Large intestine (tissue), 3 donors: ENCODE results near the gene TC2N. TPM values are rescaled to one million over a fixed set of nuclear protein-coding genes. Genes with fewer than 3 reads are reported as not detected.

Source experiments
- DNase-seq, 2 donors: peaks; one replicate each; pipeline versions ENCODE4 v3.0.0 to v3.0.0-alpha.2; 2013
- H3K27ac ChIP-seq: one replicate; pipeline ENCODE4 v1.5.1; 2013; ENCODE audit warnings: low read length
- H3K27me3 ChIP-seq: 2 replicates; pipeline ENCODE4 v1.6.1; 2013; ENCODE audit warnings: low read length; ENCODE audit not compliant: control insufficient read depth, insufficient read depth
- H3K36me3 ChIP-seq: 2 replicates; pipeline ENCODE4 v1.6.1; 2013; ENCODE audit warnings: low read length; ENCODE audit not compliant: control insufficient read depth, insufficient read depth
- H3K4me1 ChIP-seq: one replicate; pipeline ENCODE4 v1.6.1; 2013; ENCODE audit warnings: low read length; ENCODE audit not compliant: control insufficient read depth, insufficient read depth
- H3K4me3 ChIP-seq: one replicate; pipeline ENCODE4 v1.5.1; 2013; ENCODE audit warnings: low read length
- H3K9me3 ChIP-seq: one replicate; pipeline ENCODE4 v1.6.1; 2013; ENCODE audit warnings: mild to moderate bottlenecking, low read depth, low read length, moderate library complexity; ENCODE audit not compliant: control insufficient read depth
- WGBS: methylation state at CpG from one replicate; pipeline ENCODE4 v1.1.5; 2013; ENCODE audit warnings: low lambda C conversion rate; ENCODE audit not compliant: insufficient coverage; 5-methylcytosine and 5-hydroxymethylcytosine counted together
- polyA plus RNA-seq: library from polyadenylated mRNA; unstranded; fragments of 120-200 nt; gene quantifications from one replicate; pipeline ENCODE4 v1.2.1, GENCODE V29; 2013

TC2N gene
- polyA plus RNA-seq, 1 donor = 24.6 TPM

GRCh38 chr14:91882369-91882768 is 15.0 kb upstream of the TC2N start:
- H3K9me3 ChIP-seq = no peaks in the 10 kb centered on the region
- no peak overlapping the region for H3K4me3 ChIP-seq
- no peak overlapping the region for H3K27ac ChIP-seq
- H3K27me3 ChIP-seq = no peaks in the 10 kb centered on the region
- DNase-seq = no peak
- no peaks in the 10 kb centered on the region for H3K4me1 ChIP-seq
- peaks cover 21% of the 10 kb centered on the region for H3K36me3 ChIP-seq
- no CpG with 5 or more reads among the region's 5 CpGs for WGBS

- no peak overlapping the region for H3K27ac ChIP-seq
- H3K4me3 ChIP-seq = no peak overlapping the region
- H3K36me3 ChIP-seq = peaks cover 25% of the 10 kb centered on the region
- no peaks in the 10 kb centered on the region for H3K9me3 ChIP-seq
- peaks cover 9% of the 10 kb centered on the region for H3K4me1 ChIP-seq
- DNase-seq = no peak
- no peaks in the 10 kb centered on the region for H3K27me3 ChIP-seq
- no CpG with 5 or more reads among the region's 6 CpGs for WGBS
Observed at GRCh38 chr14:91879196-91879595, 11.9 kb upstream of the TC2N start.

DNA sequence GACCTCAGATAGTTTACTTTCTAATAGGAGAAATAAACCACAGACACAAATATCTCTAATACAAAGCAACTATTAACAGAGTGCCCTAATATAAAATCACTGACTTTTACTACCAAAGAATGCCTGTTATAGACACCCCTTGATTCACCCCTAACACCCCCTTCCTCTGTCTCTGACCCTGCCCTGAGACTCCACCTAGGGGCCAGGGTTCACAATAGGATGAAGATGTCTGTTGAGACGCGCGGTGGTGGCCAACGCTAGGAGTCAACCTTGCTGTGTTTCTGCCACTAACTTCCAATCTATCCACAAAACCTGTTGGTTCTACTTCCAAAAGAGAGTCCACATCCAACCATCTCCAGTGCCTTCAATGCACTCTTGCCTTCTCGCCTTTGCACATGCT is 10.9 kb upstream of the TC2N start:
- Histone ChIP-seq H3K4me3 (no peak overlapping the region), H3K36me3 (peaks cover 23% of the 10 kb centered on the region), H3K27ac (no peak overlapping the region), H3K4me1 (peaks cover 9% of the 10 kb centered on the region), H3K27me3 (no peaks in the 10 kb centered on the region), H3K9me3 (no peaks in the 10 kb centered on the region)
- WGBS = no CpG with 5 or more reads among the region's 5 CpGs
- no peak for DNase-seq

DNA sequence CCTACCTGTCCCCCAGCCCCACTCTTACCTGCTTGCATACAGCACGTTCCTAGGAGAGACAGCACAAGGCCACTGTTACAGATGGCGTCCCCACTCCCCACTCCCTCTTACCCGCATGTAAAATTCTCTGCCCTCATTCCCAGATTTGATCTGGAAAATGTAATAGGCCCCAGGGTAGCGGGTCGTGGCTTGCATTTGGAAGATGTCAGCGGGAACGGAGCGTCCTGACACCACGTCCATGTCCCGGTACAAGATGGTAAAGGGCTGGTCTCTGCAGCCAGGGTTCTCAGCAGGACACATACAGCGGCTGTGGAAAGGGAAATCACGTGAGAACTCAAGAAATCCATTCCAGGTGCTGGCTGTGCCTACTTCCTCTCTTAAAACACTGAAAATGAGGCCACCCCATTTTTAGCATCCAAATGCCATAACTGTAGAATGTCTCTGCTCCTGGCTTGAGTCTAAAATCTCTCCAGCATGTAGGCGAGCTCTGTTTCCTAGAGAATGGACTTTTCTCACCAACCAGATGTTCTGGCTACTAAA is 10.1 kb upstream of the TC2N start:
- Histone ChIP-seq H3K4me1 (peaks cover 15% of the 10 kb centered on the region), H3K9me3 (no peaks in the 10 kb centered on the region), H3K4me3 (no peak overlapping the region), H3K36me3 (peaks cover 23% of the 10 kb centered on the region), H3K27ac (no peak overlapping the region), H3K27me3 (no peaks in the 10 kb centered on the region)
- no peak for DNase-seq
- no CpG with 5 or more reads among the region's 13 CpGs for WGBS

DNA sequence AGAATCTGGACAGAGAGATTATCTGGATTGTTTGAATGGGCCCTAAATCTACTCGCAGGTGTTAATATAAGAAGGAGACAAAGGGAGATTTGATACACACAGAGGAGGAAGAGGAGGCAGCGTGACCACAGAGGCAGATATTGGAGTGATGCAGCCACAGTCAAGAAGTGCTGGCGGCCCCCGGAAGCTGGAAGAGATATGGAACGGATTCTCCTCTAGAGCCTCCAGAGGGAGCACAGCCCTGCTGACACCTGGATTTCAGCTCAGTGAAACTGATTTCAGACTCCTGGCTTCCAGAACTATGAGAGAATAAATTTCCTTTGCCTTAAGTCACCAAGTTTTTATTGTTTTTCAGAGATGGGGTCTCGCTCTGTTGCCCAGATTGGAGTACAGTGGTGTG is 9.2 kb upstream of the TC2N start:
- Histone ChIP-seq H3K27me3 (no peaks in the 10 kb centered on the region), H3K4me3 (no peak overlapping the region), H3K9me3 (no peaks in the 10 kb centered on the region), H3K4me1 (peaks cover 23% of the 10 kb centered on the region), H3K36me3 (peaks cover 23% of the 10 kb centered on the region), H3K27ac (no peak overlapping the region)
- 67% methylated on average over 3 of the region's 6 CpGs for WGBS
- no peak for DNase-seq

DNA sequence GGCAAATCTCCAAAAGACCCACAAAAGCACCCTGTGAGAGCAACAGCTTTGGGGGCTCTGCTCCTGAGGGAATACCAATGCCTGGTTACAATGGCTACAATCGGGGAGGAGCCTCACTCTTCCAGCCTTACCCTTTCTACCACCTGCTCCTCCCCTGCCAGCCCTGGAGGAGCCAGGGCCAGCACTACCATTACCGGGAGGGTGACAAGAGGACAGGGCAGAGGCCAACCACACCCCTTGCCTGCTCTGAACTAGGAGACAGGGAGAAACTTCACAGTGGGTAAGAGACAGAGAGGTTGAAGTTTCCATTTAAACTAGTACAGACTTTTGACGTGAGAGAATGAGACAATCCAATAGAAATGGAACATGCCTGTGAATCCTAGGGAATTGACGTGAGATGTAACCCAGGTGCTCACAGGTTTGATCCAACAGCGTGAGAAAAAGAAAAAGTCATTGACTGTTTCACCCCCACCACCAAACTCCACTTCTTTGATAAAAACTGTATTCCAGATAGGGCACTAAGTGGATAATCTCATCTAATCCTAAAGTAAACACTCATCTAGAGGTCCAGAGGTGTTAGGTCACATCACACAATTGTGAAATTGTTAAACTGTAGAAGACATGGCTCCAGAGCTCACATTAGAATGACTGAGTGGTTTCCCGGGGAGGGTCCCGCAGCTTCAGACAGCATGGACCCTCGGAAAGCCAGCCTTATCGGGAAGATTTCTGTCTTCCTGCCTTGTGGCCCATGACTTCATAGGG is 8.4 kb upstream of the TC2N start:
- Histone ChIP-seq H3K36me3 (peaks cover 17% of the 10 kb centered on the region), H3K4me1 (peaks cover 23% of the 10 kb centered on the region), H3K4me3 (no peak overlapping the region), H3K9me3 (no peaks in the 10 kb centered on the region), H3K27ac (peak overlapping the region; percentile 12), H3K27me3 (no peaks in the 10 kb centered on the region)
- no CpG with 5 or more reads among the region's 9 CpGs for WGBS
- peak in 1 of 2 donors; percentile 80 for DNase-seq

GRCh38 chr14:91873471-91874415 is 6.4 kb upstream of the TC2N start:
- WGBS = no CpG with 5 or more reads among the region's 15 CpGs
- Histone ChIP-seq H3K36me3 (peaks cover 22% of the 10 kb centered on the region), H3K27ac (no peak overlapping the region), H3K27me3 (no peaks in the 10 kb centered on the region), H3K4me1 (peaks cover 23% of the 10 kb centered on the region), H3K9me3 (no peaks in the 10 kb centered on the region), H3K4me3 (no peak overlapping the region)
- peak in 1 of 2 donors; percentile 23 for DNase-seq

DNA sequence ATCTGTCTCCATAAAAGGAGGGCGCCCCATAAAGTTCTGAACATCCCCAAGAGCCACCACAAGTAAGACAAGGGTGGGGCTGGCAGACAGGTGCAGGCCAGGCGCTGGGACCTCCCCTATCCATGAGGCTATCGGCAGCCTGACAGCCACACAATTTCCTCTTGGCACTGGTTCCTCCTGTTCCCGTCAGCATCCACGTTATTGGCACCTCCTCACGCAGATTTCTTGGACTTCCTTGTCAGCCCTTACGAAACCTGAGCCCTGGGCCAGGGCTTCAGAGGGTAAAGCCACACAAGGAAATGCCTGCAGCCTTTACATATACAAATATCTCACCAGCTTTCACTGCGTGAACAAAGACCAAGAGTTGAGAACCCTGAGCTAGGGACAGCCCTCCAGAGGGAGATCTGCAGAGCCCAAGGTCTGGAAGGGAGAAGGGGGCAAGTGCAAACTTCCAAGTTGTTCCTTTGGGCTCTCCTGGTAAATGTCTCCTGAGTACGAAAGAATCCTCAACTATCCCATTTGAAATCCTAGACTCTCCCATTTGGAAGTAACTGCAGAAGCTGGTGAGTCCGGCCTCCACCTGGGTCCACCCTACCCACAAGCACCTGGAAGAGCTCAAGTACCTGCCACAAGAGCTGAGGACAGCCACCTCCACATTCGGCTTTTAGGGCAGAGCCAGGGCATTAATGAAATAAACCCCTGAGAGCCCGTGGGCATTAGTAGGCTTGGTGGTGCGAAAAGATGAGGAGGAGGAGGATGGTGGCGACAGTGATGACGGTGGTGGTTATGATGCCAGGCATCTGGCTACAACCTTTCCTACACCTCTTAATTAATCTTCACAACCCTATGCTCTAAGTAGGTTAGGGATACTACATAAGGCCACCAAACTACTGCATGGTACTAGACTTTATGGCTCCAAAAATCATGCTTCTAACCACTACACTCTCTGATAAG is 5.5 kb upstream of the TC2N start:
- Histone ChIP-seq H3K27me3 (no peaks in the 10 kb centered on the region), H3K36me3 (peaks cover 29% of the 10 kb centered on the region), H3K4me1 (peaks cover 23% of the 10 kb centered on the region), H3K9me3 (no peaks in the 10 kb centered on the region), H3K4me3 (no peak overlapping the region), H3K27ac (peak overlapping the region; percentile 61)
- no CpG with 5 or more reads among the region's 15 CpGs for WGBS
- peak; percentile 86 to 95 for DNase-seq

DNA sequence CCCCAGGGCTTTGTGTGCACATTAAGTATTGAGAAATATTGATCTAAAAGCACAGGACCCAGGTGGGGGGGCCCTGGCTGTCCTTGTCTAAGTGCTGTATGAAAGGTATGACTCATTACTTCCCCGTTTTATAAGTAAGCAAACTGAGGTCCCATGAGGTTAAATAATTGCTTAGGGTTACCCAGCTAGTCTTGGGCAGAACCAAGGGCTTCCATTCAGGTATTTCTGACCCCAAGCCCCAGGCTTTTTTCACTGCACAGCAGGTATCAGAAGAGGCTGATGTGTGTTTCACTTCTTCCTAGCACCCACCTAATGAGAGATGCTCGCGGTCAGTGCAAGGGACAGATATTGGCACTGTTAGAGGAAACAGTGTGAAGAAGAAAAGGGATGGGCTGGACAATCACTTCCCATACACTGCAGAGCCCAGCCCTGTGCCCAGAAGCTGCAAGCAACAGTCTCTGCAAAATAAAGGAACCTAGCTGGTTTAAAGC is 4.7 kb upstream of the TC2N start:
- Histone ChIP-seq H3K27me3 (no peaks in the 10 kb centered on the region), H3K4me1 (peaks cover 23% of the 10 kb centered on the region), H3K9me3 (no peaks in the 10 kb centered on the region), H3K27ac (peak overlapping the region; percentile 22), H3K4me3 (no peak overlapping the region), H3K36me3 (peaks cover 26% of the 10 kb centered on the region)
- WGBS = no CpG with 5 or more reads among the region's 3 CpGs
- no peak for DNase-seq
